K562 (cell line): ENCODE results near the gene CCDC187. TPM values are rescaled to one million over a fixed set of nuclear protein-coding genes. Genes with fewer than 3 reads are reported as not detected.

Experiments
- ATAC-seq: fragments of 200-7000 bp; cut with Tn5 transposase; 3 replicates; pipeline ENCODE4 v1.9.1; 2020; ENCODE audit warnings: moderate library complexity
- BruUV-seq: library from RNA; stranded (reverse); fragments of 400-500 nt; replicated peaks from 2 replicates; lab custom pipeline; 2021; lab: Mats Ljungman, UMichigan
- CTCF ChIA-PET: fragments of 300-600 bp; formaldehyde crosslinking; extraction: SDS; loops from one replicate; lab custom pipeline; 2021; ENCODE audit warnings: low intra/inter-chr PET ratio; lab: Yijun Ruan, JAX
- POLR2A ChIA-PET: fragments of 300-600, 350-650 bp; sonication (Branson Sonifier 250); formaldehyde crosslinking; extraction: SDS; loops from one replicate; lab custom pipeline; 2021; ENCODE audit warnings: antibody characterized with exemption, inconsistent platforms; lab: Yijun Ruan, JAX
- DNase-seq, 4 experiments: peaks; one replicate each; pipeline versions ENCODE4 v3.0.0 to v3.0.0-alpha.2; 2011 to 2018; ENCODE audit warnings: low spot score in 3 of 4, mixed read lengths in 3 of 4; ENCODE audit errors: extremely low read depth in 1 of 4
- FAIRE-seq: peaks from 2 replicates; lab custom pipeline; 2011; peaks lifted over from hg19 to GRCh38; lab: Jason Lieb, UNC
- H2AFZ ChIP-seq: 2 replicates; pipeline ENCODE4 v1.6.0; 2011; ENCODE audit warnings: low read depth, low read length, control low read depth, inconsistent platforms
- H3K27ac ChIP-seq: fragments of 200-600 bp; 3 replicates; pipeline ENCODE4 v1.8.0; 2011; ENCODE audit warnings: low read depth, mild to moderate bottlenecking, control low read depth, inconsistent platforms, low read length, moderate library complexity, mixed read lengths; ENCODE audit errors: extremely low read depth
- H3K27me3 ChIP-seq, 2 experiments: fragments of 300-600 bp in 1 of 2; 2 replicates in 1 of 2; 3 replicates in 1 of 2; pipeline versions ENCODE4 v1.6.0 to v1.8.0; 2011; ENCODE audit warnings: inconsistent platforms in 2 of 2, low read length in 2 of 2, mild to moderate bottlenecking in 1 of 2, mixed read lengths in 1 of 2, moderate library complexity in 1 of 2; ENCODE audit not compliant: control insufficient read depth in 2 of 2, insufficient read depth in 2 of 2
- H3K36me3 ChIP-seq: fragments of 300-600 bp; 3 replicates; pipeline ENCODE4 v1.8.0; 2011; ENCODE audit warnings: mild to moderate bottlenecking, low read length, inconsistent platforms; ENCODE audit not compliant: control insufficient read depth, insufficient read depth
- H3K4me1 ChIP-seq, 2 experiments: fragments of 200-600 bp in 1 of 2; replicated peaks in 1 of 2; 2 replicates in 1 of 2; 3 replicates in 1 of 2; pipeline versions ENCODE4 v1.5.1 to v1.8.0; 2011; ENCODE audit warnings: inconsistent platforms in 2 of 2, low read length in 2 of 2, mild to moderate bottlenecking in 1 of 2, mixed read lengths in 1 of 2, moderate library complexity in 1 of 2; ENCODE audit not compliant: control insufficient read depth in 2 of 2, insufficient read depth in 2 of 2
- H3K4me2 ChIP-seq: 2 replicates; pipeline ENCODE4 v1.6.1; 2011; ENCODE audit warnings: low read length, control low read depth, inconsistent platforms, mixed read lengths; ENCODE audit not compliant: insufficient read depth
- H3K4me3 ChIP-seq: fragments of 200-600 bp; sonication (generic), shearing (Covaris generic); 2 replicates; pipeline ENCODE4 v1.5.1; 2016; ENCODE audit warnings: control low read depth, inconsistent platforms
- H3K79me2 ChIP-seq: fragments of 200-600 bp; 3 replicates; pipeline ENCODE4 v1.8.0; 2011; ENCODE audit warnings: low read length, inconsistent platforms; ENCODE audit not compliant: control insufficient read depth, insufficient read depth
- H3K9ac ChIP-seq, 2 experiments: 2 replicates each; pipeline versions ENCODE4 v1.6.0 to v1.6.1; 2011; ENCODE audit warnings: low read depth in 2 of 2, low read length in 2 of 2, control low read depth in 1 of 2, inconsistent platforms in 1 of 2, mild to moderate bottlenecking in 1 of 2, mixed read lengths in 1 of 2; ENCODE audit not compliant: insufficient read depth in 1 of 2
- H3K9me1 ChIP-seq: one replicate; pipeline ENCODE4 v1.6.0; 2011; ENCODE audit warnings: inconsistent platforms, mild to moderate bottlenecking, low read length, moderate library complexity; ENCODE audit not compliant: control insufficient read depth, insufficient read depth
- H3K9me3 ChIP-seq: replicated peaks from 2 replicates; pipeline ENCODE4 v1.5.1; 2011; ENCODE audit warnings: low read depth, low read length, inconsistent platforms; ENCODE audit not compliant: control insufficient read depth, insufficient read depth
- H4K20me1 ChIP-seq: replicated peaks from 2 replicates; pipeline ENCODE4 v1.6.1; 2011; ENCODE audit warnings: low read length, inconsistent platforms, mixed read lengths; ENCODE audit not compliant: control insufficient read depth, insufficient read depth
- POLR2G ChIP-seq: fragments of 200-400 bp; formaldehyde crosslinking; IDR thresholded peaks from 2 replicates; pipeline ENCODE4 v1.6.1; 2017; ENCODE audit warnings: low read depth, mild to moderate bottlenecking, antibody characterized with exemption, low read length, moderate library complexity
- SREBF1 ChIP-seq: fragments of 150-350 bp; IDR thresholded peaks from 2 replicates; pipeline ENCODE4 v1.6.1; 2014; ENCODE audit warnings: antibody characterized with exemption, low read depth, low read length, borderline replicate concordance
- WGBS: fragments of 100-300 bp; shearing (Covaris generic); methylation state at CpG from one replicate; pipeline ENCODE4 v1.1.6; 2016; ENCODE audit warnings: low coverage, mixed read lengths; ENCODE audit not compliant: insufficient coverage; ENCODE audit errors: missing lambda C conversion rate; 5-methylcytosine and 5-hydroxymethylcytosine counted together
- in situ Hi-C: fragments of 300-500 bp; cut with MboI; formaldehyde crosslinking; loops from 4 replicates; pipeline ENCODE4 v1.15.0; 2018; ENCODE audit warnings: inconsistent platforms, mixed read lengths
- intact Hi-C: fragments of 100-400 bp; cut with micrococcal nuclease; formaldehyde crosslinking; loops from 2 replicates; pipeline ENCODE4 v1.14.2; 2022
- polyA plus RNA-seq, 8 experiments: library from polyadenylated mRNA; depleted of rRNA in 4 of 8; stranded (reverse) in 5 of 8; unstranded in 3 of 8; fragments of >200 nt; fragmentation: Nextera tagmentation in 2 of 8; fragmentation: Illumina TruSeq in 1 of 8; extraction: Ambion mirVana in 2 of 8; extraction: Trizol in 1 of 8; gene quantifications; 2 replicates each; pipeline versions ENCODE4 v1.2.1 to v1.2.3, GENCODE V29; 2011 to 2014; ENCODE audit warnings: inconsistent platforms in 1 of 8, missing spikeins in 1 of 8
- total RNA-seq, 7 experiments: library from RNA; depleted of rRNA in 6 of 7; stranded (reverse); fragments of >200 nt in 6 of 7; fragmentation: Illumina TruSeq in 2 of 7; extraction: Trizol in 2 of 7; gene quantifications; 2 replicates each; pipeline versions ENCODE4 v1.2.1 to v1.2.3, GENCODE V29; 2011 to 2021; ENCODE audit warnings: low replicate concordance in 1 of 7

Gene CCDC187
- total and polyA plus RNA-seq, 9 of the 15 experiments (the other 6 are each of a cell fraction or from before 2014, with no cell fraction given), result not detected

GRCh38 chr9:136337416-136338395, 33.8 kb upstream of the CCDC187 start:
- Histone ChIP-seq H3K9ac (peak overlapping the region in 1 of 2 experiments; percentile 35; a peak in 1 of 4 replicates), H2AFZ (no peak overlapping the region), H3K9me1 (peaks cover 3% of the 10 kb centered on the region), H3K79me2 (no peaks in the 10 kb centered on the region), H3K4me1 (peaks cover 0 to 96% of the 10 kb centered on the region in 2 experiments; a peak in 2 of 5 replicates), H4K20me1 (no peaks in the 10 kb centered on the region), H3K27me3 (no peaks in the 10 kb centered on the region), H3K36me3 (peaks cover 22% of the 10 kb centered on the region; the same call in 1 of the 3 replicates), H3K4me3 (no peak overlapping the region), H3K9me3 (no peaks in the 10 kb centered on the region), H3K27ac (no peak overlapping the region), H3K4me2 (no peak overlapping the region)
- FAIRE-seq, result no peak
- 80% methylated on average over 24 of the region's 43 CpGs for WGBS
- no TSS peak for BruUV-seq
- intact Hi-C loops, result loop anchor here (2.0 kb wide), 1 partner anchor 63 kb away; the partner anchor contains the start of gene SNAPC4
- ChIA-PET POLR2A (interaction anchor here (1.2 kb wide), 1 partner anchor 10 kb away, joined by 5 read pairs; the partner anchor contains the start of gene GPSM1), CTCF (interaction anchor here (2.6 kb wide), 1 partner anchor 63 kb away, joined by 10 read pairs; the partner anchor contains the start of gene SNAPC4)
- TF ChIP-seq SREBF1, result no peak
- peak; percentile 25; the same call in 1 of the 2 replicates for TF ChIP-seq POLR2G
- DNase-seq, result no peak
- ATAC-seq, result no peak
- in situ Hi-C loops, result loop anchor here (25.0 kb wide), 1 partner anchor 300 kb away; no protein-coding TSS in a partner anchor
